Measurements from ENCODE around the gene HDAC6.
"Not testable (repeated sequence)": the region's sequence is repeated elsewhere in the genome, so short reads cannot be mapped to it uniquely, and the experiment has no call there.

The HDAC6 gene

GRCh38 chrX:48790477-48790876, 11.4 kb upstream of the HDAC6 start:
- no peak for DNase-seq

- no peak for DNase-seq
These were observed 10.6 kb upstream of the HDAC6 start for GRCh38 chrX:48791063-48791820.

DNA sequence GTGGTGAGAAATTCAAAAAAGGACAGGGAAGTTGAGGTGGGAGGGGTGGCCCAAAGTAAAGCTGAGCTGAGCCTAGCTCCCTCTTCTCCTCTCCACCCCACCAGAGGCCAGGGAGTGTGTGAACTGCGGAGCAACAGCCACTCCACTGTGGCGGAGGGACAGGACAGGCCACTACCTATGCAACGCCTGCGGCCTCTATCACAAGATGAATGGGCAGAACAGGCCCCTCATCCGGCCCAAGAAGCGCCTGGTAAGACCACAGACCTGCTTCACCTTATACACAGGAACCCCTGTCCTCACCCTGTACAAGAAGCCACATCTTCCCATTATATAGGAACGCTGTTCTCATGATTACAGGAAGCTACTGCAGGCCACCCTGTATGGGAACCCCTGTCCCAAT, 9.6 kb upstream of the HDAC6 start:
- no peak for DNase-seq

- DNase-seq: no peak
These were observed 7.9 kb upstream of the HDAC6 start for GRCh38 chrX:48793935-48794334.

DNA sequence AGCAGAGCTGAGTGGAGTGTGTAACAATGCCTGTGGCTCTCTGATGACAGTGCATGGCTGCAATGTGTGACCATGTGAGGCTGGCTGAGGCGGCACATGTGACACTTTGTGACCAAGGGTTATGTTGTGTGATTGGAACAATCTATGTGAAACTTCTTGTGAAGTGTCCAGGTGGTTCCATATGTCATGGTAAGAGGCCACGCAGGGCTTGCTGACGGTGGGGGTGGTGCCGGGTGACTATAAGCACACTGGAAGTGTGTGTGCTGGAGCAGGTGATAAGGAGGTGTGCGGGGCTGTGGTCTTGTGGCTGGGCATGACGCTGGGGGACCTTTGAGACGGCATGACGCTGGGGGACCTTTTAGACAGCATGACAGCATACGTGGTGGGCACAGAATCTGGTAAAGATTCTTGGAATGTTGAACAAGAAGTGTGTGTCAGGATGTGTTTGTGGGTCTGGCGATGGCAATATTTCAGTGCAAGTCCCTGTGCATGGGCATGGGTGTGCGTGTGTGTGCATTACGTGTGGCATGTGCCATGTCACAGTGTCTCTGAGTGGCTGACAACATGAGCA, 7.4 kb upstream of the HDAC6 start:
- DNase-seq: no peak

GRCh38 chrX:48794911-48795515, 6.9 kb upstream of the HDAC6 start:
- DNase-seq: no peak

DNA sequence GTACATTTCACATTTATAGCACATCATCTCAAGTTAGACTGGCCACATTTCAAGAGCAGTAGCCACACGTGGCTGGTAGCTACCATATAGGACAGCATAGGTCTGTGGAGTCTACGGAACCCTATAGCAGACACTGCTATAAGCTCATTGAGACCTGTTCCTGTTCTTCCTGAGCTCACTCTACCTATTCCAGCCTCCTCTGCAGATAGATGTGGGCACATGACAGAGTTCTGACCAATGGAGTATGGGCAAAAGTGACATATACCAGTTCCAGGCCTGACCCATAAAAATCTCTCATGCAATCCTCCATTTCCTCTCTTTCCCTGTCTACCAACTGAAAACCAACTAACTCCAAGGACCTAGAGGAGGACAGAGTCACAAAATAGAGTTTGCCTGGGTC, 3.5 kb upstream of the HDAC6 start:
- DNase-seq: no peak

GRCh38 chrX:48800574-48801279, 1.1 kb upstream of the HDAC6 start:
- no peak for DNase-seq

DNA sequence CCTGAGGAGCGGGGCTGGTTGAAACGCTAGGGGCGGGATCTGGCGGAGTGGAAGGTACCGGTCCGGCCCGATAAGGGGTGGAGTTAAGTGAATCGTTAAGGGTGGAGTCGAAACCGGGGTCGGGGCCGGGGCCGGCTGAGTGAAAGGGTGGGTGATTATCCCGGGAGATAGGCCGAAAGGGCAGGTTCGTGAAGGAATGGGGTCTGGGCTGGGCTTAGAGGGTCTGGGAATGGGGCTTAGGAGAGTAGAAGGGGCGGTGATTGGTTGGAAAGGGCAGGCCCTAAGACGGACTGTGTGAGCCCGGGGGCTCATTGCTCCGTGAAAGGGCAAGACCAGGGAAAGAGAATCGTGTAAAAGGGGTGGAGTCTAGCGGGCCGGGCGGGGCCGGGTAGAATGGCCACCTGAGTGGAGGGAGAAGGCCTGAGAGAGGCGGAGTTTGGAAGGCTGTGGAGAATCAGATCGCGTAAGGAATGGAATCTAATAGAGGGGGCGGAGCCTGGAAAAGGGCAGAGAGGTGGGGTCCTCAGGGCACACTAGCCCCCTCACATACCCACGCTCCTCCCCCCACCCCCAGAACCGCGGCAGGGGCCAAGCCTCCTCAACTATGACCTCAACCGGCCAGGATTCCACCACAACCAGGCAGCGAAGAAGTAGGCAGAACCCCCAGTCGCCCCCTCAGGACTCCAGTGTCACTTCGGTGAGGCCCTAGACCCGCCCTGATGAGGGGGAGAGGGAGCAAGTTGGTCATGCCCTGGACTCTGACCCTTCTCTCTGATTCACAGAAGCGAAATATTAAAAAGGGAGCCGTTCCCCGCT, 430 bp downstream of the HDAC6 start:
- DNase-seq: peak; percentile 63

- DNase-seq: no peak
These were observed 986 bp downstream of the HDAC6 start for GRCh38 chrX:48802905-48803200.

- no peak for DNase-seq
These were observed 4.2 kb downstream of the HDAC6 start for GRCh38 chrX:48806081-48806480.

DNA sequence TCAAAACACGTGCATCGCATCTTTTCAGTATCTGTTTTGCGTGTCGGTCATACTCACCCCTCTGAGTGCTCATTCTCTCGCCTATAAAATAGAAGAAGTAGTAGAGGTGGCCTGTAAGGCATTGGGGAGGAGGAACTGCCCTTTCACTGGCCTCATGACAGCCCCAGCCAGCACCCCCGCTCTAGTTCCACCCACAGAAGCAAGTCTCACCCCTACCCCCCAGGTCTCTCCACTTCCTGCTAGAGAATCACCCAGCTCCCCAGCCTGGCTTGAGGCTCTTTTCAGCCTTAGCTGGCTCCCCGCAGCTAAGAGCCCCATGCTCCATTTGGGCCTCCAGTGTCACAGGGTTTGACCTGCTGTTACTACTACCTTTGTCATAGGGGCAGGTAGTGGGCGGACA, 11.8 kb downstream of the HDAC6 start:
- no peak for DNase-seq

GRCh38 chrX:48814722-48815121, 12.9 kb downstream of the HDAC6 start:
- DNase-seq: no peak

DNA sequence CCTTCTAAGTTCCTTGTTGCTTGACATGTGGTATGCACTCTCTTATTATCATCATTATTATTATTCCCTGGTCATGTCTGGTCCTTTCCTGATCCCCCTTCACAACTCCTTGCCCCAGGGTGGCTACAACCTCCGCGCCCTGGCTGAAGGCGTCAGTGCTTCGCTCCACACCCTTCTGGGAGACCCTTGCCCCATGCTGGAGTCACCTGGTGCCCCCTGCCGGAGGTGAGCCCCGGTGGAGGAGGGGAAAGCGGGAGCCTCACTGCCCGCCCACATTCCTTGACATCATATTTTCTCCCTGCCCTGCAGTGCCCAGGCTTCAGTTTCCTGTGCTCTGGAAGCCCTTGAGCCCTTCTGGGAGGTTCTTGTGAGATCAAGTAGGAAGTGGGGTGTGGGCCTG, 13.4 kb downstream of the HDAC6 start:
- no peak for DNase-seq

DNA sequence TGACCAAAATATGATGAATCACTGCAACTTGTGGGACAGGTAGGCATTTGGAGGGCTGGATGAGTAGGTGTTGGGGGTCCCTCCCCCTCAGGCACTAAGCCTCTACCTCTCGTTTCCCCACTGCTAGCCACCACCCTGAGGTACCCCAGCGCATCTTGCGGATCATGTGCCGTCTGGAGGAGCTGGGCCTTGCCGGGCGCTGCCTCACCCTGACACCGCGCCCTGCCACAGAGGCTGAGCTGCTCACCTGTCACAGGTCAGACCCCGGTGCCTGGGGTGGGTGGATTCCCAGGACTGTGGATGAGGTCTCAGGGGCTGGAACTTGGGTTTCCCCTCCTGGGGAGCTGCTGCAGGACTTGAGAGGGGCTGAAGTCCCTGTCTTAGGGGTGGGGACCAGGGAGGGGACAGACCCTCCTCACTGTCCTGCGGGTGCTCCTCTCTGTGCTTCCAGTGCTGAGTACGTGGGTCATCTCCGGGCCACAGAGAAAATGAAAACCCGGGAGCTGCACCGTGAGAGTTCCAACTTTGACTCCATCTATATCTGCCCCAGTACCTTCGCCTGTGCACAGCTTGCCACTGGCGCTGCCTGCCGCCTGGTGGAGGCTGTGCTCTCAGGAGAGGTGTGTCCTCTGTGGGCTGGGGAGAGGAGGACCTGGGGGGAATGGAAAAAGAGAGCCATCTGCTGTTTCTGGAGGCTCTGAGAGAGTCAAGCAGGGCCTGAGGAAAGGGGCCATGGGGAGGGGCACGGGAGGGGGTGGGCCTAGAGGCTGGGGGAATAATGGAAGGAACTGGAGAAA, 14.3 kb downstream of the HDAC6 start:
- no peak for DNase-seq

DNA sequence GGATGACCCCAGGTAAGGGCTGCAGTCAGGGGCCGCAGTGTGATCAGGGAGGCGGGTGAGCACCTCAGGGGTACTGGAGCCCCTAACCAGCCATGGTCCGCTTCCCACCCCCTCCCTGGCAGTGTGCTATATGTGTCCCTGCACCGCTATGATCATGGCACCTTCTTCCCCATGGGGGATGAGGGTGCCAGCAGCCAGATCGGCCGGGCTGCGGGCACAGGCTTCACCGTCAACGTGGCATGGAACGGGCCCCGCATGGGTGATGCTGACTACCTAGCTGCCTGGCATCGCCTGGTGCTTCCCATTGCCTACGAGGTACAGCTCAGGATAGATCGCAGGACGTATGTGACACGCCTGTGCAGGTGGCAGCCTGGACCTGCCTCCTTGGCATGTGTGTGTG, 16.2 kb downstream of the HDAC6 start:
- no peak for DNase-seq

- DNase-seq: no peak
These were observed 17.0 kb downstream of the HDAC6 start for GRCh38 chrX:48818866-48819265.

- DNase-seq: not testable (repeated sequence)
These were observed 17.5 kb downstream of the HDAC6 start for GRCh38 chrX:48819394-48819793.

GRCh38 chrX:48823053-48823452, 21.2 kb downstream of the HDAC6 start:
- DNase-seq: no peak

GRCh38 chrX:48824066-48824465, 22.2 kb downstream of the HDAC6 start:
- DNase-seq: no peak

DNA sequence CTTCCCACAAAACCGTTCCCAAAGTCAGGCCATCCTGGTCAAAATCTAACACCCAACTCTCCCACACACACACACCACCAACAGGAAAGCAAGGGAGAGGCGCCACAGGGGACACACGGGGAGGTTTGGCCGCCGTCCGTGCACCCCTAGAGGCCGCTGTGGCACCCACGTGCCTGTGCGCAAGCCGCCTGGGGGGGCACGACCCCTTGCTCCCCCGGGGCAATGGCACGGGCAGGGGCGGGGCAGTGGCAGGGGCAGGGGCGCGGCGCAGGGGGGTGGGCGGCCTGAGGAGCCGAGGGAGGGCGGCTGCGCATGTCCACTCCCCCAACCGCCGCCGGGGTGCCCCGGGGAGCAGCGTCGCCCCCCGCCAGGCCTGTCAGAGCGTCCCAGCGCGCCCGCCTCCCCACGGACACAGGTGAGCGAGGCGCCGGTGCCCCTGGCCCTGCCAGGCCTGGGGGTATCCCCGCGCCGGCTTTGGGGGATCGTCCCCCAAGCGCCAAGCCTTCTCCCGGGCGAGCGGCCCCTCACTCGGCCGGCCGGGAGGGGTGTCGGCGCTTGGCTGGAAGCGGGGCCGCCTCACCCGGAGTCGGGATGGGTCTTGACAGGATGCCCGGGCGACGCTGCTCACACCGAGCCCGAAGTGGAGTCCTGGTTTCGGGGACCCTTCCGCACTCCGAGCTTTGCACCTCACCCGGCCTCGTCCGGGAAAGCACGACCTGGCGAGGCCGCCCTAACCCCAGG, 24.4 kb downstream of the HDAC6 start, which contains the start of gene ERAS:
TSS of gene ERAS (plus strand) at position 379 of the 741 bp plus-strand sequence. CDS start 2,611 bp downstream, outside the sequence.
- DNase-seq: no peak

Data from DMS79 treated with DMSO at 0.1 percent for 48 hours (cell line).